ENCODE results near the gene CNTNAP1.

CNTNAP1 gene

DNA sequence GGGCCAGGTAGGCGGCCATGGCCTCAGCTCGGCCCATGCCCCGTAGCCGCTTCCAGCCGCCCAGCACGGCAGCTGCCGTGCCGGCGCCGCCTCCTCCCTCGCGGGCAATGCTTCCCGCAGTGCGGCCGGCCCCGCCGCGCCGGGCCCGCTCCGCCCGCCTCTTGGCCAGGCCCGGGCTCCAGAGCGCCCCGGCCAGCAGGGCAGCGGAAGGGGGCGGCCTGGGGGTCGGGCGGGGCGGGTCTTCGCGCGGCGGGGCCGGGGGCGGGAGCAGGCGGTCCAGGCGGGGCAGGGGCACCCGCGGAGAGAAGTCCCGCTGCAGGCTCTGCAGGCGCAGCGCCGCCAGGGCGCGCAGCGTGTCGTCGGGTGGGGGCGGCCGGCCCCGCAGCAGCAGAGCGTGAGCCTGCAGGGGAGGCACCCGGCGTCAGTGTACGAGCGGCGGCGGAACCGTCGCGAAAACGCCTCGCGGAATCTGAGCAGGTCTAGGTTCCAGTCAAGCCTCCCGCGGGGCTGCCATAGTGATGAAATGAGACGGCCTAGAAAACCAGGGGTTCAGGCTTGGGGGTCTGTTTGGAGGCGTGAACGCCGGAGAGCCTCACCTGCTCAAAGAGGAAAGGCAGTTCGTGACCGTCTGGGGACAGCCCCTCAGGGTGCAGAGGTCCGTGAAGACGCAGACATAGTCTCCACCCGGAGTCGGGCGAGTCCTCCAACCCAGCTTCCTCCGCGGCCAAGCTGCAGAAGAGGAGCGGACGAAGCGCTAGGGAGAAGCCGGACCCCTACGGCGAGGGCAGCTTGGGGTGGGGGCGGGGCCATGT lies 12.1 kb upstream of the CNTNAP1 start:
- in situ Hi-C loops (cut with MboI; ENCODE audit: low sequenced_read_pairs) = no loop called here

DNA sequence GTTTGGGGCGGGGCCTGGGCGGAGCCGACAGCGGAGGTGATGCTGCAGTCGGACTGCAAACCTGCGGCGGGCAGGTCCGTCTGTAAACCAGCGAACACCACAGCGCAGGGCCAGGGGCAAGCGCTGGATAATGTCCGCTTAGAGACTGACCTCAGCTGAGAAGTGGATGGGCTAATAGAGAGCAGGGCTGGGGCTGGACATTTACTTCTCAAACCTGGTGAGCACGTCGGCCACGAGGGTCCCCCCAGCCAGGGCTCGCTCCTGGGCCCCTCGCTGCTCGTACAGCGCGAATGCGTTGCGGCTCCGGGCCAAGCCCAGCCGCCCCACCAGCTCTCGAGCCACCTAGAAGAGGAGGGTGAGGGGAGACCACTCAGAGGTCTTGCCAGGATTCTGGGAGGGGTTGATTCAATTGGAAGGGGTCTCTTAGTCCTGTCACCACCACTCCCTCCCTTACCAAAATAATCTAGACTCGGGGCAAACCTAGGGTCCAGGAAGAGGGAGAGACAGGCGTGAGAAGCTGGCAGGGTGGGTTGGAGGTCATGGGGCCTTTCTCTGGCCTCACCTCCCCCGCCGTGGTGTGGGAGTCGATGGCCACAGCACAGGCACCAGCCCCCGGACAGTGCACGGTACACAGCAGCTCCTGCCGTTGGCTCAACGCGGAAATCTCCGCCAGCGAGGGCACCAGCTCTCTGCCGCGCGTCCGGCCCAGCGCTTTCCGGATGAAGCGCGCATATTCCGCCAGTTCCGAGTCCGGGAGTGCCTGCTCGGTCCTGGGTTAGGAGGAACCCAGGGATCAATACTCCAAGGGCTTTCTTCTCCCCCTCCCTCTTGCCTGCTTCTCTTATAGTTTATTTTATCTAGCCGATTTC lies 11.3 kb upstream of the CNTNAP1 start:
- in situ Hi-C loops (cut with MboI; ENCODE audit: low sequenced_read_pairs) = no loop called here

DNA sequence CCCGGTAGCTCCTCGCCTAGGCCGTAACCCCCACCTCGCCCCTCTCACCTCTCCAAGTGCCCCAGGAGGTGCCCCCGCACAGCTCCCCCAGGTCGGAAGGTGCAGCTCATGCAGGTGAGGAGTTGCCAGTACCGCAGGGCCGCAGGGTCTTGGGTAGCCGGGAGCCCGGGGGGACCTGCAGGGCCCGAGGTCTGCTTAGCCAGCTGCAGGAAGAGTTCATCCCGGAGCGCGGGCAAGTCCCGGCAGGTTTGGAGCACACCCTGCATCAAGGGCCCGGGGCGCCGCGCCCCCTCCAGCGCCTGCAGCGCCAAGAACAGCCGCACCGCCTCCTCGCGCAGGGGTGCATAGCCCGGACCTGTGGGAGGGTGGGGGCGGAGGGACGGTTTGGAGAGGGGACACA lies 10.3 kb upstream of the CNTNAP1 start:
- in situ Hi-C loops (cut with MboI; ENCODE audit: low sequenced_read_pairs) = no loop called here

DNA sequence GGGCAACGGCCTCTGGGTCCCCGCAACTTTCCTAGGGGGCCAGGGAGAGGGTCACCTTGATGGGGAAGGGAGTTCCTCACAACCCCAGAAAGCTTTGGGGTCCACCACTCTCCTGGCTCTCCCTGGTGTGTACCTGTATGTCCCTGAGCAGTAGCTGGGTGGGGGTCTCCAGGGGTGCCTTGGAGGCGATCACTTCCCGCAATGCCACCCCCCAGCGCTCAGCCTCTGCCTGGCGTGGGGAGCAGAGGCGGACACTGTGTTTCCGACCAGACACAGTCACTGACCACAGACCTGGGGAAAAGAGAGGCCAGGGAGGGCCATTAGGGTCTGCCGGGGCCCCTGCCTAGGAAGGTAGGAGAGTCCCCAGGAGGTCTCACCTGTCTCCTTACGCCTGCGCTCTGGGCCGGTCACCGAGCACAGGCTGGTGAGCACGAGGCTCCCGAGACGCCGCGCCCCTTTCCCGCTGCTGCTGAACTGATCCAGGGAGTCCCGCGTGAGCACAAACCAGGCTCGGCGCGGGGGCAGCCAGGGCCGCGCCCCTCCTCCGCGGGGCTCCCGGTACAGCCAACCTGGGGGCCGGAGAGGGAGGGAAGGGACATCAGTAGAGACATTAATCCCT lies 9.0 kb upstream of the CNTNAP1 start:
- in situ Hi-C loops (cut with MboI; ENCODE audit: low sequenced_read_pairs) = no loop called here

DNA sequence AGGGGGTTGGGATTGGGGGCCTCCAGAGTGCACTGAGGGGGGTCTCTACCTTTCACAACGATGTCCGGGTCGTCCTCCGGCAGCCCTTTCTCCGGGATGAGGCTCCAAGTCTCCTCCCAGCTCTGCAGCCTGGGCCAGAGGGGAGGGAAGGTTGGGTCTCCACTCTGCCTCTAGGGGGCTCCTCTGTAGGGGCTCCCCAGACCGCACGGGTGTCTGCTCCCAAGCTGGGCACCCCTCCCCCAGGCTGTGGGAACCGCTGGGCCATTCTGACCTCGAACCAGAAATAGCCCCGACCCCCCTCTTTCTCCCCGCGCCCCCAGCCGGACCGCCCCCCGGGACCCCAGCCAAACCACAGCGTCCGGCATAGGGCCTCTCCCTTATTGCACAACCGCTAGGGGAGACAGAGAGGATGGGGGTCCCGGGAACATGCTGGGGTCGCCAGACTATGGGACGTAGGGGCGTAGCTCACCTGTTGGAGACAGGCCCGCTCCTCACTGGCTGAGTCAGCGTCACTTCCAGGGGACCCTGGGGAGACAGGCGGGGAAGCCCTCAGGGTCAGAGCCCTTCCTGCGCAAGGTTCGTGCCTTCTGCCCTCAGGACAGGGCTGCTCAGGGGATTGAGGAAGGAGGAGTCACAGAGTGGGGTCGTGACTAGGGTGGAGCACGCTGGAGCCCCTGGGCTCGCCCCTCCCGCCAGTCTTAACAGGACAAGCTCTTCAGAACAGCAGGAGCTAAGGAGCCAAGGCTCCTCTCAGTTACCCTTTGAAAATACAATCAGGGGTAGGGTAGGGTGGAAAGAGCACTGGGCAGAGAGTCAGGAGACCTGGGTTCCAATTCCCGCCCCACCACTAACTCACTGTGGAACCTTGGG lies 8.2 kb upstream of the CNTNAP1 start:
- in situ Hi-C loops (cut with MboI; ENCODE audit: low sequenced_read_pairs) = no loop called here

DNA sequence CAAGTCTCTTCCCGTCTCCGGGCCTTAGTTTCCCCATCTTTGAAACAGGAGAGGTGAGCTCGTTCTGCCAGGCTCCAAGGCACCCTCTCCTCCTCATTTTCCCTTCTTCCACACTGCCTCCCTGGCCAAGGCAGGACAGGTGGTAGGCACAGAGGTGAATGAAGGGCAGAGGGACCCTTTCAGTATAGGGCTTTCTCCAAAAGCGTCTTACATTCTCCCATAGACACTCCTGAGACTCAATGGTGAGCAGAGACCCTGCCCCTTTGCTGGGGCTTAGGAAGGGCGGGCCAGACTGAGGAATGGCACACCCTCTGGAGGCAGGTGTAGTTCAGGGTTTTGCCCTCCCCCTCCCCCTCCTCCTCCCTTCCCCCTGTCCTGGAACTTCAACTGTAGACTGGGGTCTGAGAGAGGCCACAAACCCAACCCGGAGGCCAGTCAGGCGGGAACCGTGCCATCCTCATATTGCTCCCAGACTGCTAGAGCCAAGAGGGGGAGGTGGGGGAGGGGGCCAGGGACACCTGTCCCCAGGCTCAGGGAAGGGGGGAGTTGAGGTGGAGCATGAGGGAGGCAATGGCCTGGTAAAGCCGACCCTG lies 7.5 kb upstream of the CNTNAP1 start:
- in situ Hi-C loops (cut with MboI; ENCODE audit: low sequenced_read_pairs) = no loop called here

DNA sequence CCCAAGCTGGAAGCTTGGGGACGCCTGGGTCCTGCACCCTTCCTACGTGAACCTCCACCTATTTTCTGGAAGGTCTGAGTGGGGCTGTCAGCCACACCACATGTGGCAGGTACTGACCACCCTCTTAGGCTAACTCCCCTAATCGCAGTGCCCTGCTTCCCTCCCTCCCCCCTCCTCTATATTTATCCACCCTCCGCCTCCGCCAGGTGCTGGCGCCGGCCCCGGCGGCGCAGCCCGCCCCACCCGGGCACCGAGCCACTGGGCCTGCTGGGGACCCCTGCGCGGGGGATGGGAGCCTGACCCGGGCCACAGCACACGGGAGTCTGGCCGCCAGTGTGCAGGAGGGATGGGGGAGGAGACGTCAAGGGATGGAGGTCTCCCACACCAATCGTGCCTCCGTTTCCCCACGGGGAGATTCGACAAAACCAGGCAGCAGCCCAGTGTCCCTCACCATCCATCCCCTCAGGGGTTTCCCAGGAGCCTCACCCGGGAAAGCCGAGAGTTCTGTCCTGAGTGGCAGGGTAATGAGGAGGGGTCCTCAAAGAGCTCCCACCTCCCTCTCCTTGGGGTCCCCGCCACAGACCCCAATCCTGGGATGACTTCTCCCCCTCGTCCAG lies 6.9 kb upstream of the CNTNAP1 start:
- in situ Hi-C loops (cut with MboI; ENCODE audit: low sequenced_read_pairs) = no loop called here

DNA sequence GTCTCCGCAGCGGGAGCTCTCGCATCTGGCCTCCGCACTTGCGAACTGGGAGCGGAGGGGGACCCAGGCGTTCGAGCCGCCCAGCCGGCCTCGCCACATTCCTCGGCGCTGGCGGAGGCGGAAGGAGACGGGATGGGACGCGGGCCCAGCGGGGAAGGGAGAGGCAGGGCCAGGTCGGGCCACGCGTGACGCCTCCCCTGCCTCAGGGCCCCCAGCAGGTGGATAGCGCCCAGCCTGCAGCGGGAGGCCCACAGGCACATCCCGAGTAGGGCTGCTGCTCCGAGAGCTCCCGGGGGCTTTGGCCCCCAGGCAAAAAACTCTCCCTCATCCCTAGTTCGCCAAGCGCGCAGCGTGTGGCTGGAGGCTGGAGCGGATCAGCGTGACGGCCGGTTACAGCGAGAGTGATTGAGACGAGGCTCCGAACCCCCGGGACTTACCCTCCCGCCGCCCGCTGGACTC lies 6.3 kb upstream of the CNTNAP1 start:
- in situ Hi-C loops (cut with MboI; ENCODE audit: low sequenced_read_pairs) = no loop called here

DNA sequence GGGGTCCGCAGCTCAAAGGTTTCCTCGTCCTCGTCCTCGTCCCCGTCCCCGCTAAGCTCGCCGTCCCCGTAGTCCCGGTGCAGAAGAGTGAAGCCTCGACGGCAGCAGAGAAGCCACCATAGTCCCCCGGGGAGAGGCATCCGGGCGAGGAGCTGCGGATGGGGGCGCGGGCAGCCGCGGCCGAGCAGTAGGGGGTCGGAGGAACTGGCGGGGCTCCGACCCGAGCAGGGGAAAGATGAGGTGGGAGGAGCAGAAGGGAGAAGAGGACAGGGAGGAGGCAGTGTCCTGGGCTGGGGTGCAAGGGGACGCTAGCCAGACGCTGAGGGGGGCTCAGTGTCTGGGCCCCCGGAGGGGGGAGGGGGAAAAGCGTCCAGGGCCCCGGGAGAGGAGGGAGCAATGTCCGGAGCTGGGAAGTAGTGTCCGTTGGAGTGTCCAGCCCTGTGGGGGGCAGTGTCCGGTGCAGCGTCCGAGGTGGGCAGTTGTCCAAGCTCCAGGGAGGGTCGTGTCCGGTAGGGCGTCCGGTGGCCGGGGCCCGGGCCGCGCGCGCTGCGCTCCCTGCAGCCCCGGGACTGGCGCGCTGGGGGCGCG lies 5.8 kb upstream of the CNTNAP1 start, which contains the start of gene PLEKHH3:
PLEKHH3 (minus strand) TSS at position 571 of the 588 bp plus-strand sequence; CDS start at position 140, 431 bp downstream.
- in situ Hi-C loops (cut with MboI; ENCODE audit: low sequenced_read_pairs) = no loop called here

DNA sequence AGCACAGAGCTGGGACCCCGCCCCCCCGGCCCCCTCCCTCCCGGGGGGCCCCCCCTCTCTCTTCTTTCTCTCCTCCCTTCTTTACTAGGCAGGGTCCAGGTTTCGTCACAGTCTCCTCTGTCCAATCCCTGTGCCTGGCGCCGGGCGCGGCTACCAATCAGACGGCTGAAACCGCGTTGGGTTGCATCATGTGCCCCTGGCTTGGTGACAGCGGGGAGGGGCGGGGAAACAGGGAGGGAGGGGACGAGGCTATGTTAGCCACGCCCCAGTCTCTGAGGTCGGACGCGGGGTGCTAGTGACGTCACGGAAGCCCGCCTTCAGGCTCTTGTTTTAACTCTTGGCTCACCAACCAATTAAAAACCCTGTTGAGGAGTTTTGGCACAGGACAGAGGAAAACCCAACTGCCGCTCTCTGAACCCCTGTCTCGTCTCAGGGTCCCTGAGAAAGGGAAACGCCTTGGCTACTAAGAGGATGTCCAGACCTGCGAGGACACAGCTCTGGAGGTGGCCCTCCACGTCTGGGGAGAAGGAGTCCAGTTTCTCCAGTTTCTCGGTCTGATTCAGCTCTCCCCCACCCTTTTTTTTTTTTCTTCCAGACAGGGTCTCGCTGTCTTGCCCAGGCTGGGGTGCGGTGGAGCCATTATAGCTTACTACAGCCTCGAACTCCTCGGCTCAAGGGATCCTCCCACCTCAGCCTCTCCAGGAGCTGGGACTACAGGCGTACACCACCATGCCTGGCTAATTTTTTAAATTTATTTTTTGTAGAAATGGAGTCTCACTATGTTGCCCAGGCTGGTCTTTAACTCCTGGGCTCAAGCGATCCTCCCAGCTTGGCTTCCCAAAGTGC lies 5.1 kb upstream of the CNTNAP1 start:
- in situ Hi-C loops (cut with MboI; ENCODE audit: low sequenced_read_pairs) = no loop called here

DNA sequence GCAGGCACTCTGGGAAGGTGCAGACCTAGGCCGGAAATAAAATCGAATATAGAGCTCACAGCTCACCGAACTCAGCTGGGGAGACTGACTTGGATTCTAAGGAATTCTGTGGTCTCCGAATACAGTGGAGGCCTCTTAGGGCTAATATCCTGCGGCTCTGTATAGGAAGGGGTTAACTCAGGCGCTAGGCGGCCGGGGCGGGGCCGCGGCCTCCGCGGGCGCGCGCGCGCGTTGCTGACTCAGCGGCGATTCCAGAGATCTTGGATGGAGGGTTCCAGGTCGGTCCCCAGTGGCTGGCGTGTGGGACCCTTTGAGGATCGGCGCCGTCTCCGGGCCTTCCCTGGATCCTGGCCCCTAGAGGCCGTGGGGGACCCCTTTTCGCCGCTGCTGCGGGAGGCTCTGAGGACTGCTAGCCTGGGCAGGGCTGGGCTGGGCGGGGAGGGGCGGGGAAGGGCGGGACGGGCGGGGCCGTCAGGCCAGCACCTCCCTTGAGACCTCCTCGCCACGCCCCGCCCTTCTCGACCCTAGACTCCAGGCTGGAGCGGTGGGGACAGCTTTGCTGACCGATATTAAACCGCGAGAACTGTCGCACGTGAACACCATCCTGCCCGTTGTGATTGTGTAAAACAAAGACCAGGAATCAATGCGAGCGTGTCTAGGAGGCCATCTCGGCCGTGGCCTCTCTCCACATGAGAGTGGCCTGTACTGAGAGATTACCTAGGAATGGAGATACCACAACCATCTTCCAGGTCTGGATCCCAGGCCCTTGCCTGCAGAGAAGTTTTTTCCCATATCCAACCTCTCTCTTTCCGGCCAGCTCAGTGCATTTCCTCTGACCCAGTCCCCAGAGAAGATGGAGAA lies 4.2 kb upstream of the CNTNAP1 start:
- in situ Hi-C loops (cut with MboI; ENCODE audit: low sequenced_read_pairs) = no loop called here

DNA sequence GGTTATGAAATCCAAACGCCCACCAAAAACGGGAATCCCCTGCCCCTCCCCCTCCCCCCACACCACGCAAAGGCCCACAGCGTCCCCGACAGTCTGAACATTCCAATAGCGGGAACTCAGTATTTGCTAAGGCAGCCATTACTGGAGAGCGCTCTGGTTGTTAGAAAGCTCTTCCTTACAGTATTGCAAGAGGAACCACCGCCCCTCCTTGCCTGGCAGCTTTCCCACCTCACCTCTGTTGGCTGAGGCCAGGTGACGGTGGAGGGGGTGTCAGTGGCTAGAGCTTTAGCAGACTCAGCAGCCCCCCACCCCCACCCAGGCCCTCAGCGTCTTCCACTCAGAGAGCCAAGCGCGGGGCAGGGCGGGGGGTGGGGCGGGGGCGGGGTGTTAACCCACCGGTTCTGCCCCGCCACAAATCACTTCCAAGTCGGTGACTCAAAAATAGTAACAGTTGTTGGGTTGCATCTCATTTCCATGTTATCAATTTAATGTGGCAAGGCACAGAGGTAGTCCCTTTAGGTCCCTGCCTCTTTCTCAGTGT lies 3.3 kb upstream of the CNTNAP1 start:
- in situ Hi-C loops (cut with MboI; ENCODE audit: low sequenced_read_pairs) = no loop called here

DNA sequence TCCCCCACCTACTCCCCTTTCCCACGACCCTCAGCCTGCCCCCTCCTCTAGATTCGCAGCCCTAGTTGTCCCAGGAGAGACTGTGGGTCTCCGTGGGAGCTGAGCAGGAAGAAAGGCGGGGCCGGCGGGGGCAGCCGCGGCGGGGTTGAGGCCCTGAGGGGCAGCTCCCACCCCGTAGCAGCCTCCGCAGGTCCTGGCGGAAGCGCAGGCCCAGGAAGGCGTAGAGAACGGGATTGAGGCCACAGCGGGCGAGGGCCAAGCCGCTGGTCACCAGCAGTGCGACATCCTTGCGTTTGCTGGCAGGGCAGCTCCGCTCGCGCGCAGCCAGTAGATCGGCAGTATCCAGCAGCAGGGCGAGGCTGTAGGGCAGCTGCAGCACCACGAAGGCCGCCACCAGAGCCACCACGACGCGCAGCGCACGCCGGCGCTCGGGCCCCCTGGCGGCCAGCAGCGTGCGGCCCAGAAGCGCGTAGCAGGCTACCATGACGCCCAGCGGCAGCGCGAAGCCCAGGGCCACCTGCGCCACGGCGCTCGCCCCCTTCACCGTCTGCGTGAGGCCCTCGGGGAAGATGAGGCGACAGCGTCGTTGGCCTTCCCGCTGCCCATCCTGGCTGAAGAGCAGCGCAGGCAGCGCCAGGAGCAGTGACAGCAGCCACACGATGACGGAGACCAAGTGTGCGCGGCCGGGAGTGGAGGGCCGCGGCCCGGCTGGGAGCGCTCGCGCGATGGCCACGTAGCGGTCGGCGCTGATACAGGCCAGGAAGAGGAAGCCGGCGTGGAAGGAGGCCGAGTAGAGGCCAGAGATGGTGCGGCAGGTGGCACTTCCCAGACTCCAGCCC lies 2.6 kb upstream of the CNTNAP1 start:
- in situ Hi-C loops (cut with MboI; ENCODE audit: low sequenced_read_pairs) = no loop called here

DNA sequence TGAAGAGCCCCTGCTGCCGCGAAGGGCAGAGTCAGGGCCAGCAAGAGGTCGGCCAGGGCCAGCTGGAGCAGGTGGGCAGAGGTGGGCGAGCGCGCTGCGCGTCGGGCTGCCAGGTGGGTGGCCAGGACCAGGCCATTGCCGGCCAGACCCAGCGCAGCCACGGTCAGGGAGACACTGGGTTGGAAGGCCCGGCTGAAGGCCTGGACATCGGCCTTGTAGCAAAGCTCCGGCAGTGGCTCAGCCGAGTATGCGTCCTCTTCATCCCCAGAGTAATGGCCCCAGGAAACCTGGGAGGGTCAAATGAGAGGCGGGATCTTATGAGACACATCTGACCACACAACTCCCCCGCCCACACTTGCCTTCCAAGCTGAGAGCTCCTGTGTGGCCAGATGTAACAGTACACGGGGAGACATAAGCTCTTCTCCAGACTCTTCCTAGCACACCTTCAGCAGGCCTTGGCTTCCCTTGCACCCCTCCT lies 2.0 kb upstream of the CNTNAP1 start:
- in situ Hi-C loops (cut with MboI; ENCODE audit: low sequenced_read_pairs) = no loop called here

DNA sequence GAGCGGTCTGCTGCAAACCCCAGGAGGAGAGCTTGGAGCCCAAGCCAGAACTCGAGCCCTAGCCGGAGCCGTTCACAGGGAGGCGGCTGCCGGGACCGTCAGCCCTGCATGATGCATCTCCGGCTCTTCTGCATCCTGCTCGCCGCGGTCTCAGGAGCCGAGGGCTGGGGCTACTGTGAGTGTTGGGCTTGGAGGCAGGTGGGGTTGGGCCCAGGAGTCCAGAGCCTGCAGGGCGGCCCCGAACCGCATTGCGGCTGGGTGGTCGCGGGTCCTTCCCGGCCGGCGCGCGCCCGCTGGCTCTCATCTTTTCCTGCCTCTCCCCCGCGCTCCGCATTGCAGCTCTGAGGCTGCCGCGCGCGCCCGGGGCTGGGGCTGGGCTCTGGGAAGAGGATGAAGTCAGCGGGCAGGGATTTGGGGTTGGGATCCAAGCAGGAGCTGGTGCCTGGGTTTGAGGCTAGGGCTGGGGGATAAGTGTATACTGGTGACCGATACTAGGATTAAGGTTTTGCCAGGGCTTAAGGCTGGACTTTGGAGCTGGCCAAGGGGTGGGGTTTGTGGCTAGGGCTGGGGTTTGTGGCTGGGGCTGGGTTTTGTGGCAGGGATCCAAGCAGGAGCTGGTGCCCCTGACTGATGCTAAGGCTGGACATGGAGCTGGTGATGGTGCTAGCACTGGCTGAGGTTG lies 532 bp downstream of the CNTNAP1 start:
- in situ Hi-C loops (cut with MboI; ENCODE audit: low sequenced_read_pairs) = no loop called here
